Measurements from ENCODE around the gene CHST4.

The CHST4 gene

GRCh38 chr16:71567931-71568330 is 41.7 kb downstream of the CHST4 start:
- DNase-seq (ENCODE audit: extremely low spot score) = no peak
- POLR2A ChIA-PET = no interaction called here
- TF ChIP-seq BHLHE40 (IDR thresholded peaks at IDR 0.05; ENCODE audit: borderline replicate concordance) = no peak
- TF ChIP-seq ARNT (IDR thresholded peaks at IDR 0.05) = no peak
- no peak for TF ChIP-seq TARDBP (IDR thresholded peaks at IDR 0.05)
- TF ChIP-seq NFRKB (IDR thresholded peaks at IDR 0.05) = no peak
- TF ChIP-seq L3MBTL2 (conservative IDR thresholded peaks at IDR 0.05) = no peak
- TF ChIP-seq FOXK2 (IDR thresholded peaks at IDR 0.05) = no peak
- TF ChIP-seq SUZ12 (IDR thresholded peaks at IDR 0.05) = no peak
- no peak for TF ChIP-seq FOXM1 (IDR thresholded peaks at IDR 0.05; ENCODE audit: borderline replicate concordance)
- TF ChIP-seq CTBP1 (IDR thresholded peaks at IDR 0.05; ENCODE audit: borderline replicate concordance) = no peak

GRCh38 chr16:71568551-71568950 is 42.3 kb downstream of the CHST4 start:
- TF ChIP-seq FOXM1 (IDR thresholded peaks at IDR 0.05; ENCODE audit: borderline replicate concordance) = no peak
- DNase-seq (ENCODE audit: extremely low spot score) = no peak
- ChIA-PET CTCF (no interaction called here), POLR2A (no interaction called here)

More at GRCh38 chr16:71567931-71568330, 41.7 kb downstream of the CHST4 start:
- CTCF ChIA-PET = interaction anchor here (0.6 kb wide), 1 partner anchor 44 kb away, joined by 3 read pairs; no protein-coding TSS in a partner anchor

GRCh38 chr16:71569621-71570020 is 43.4 kb downstream of the CHST4 start:
- TF ChIP-seq HDGF (IDR thresholded peaks at IDR 0.05; ENCODE audit: borderline replicate concordance) = no peak
- no peak for TF ChIP-seq FOXK2 (IDR thresholded peaks at IDR 0.05)
- TF ChIP-seq LEF1 (IDR thresholded peaks at IDR 0.05; ENCODE audit: borderline replicate concordance) = no peak
- no peak for TF ChIP-seq FOXA1 (IDR thresholded peaks at IDR 0.05)
- no peak for TF ChIP-seq BHLHE40 (IDR thresholded peaks at IDR 0.05; ENCODE audit: borderline replicate concordance)
- TF ChIP-seq TARDBP (IDR thresholded peaks at IDR 0.05) = no peak
- TF ChIP-seq ZNF384 (IDR thresholded peaks at IDR 0.05) = no peak
- no peak for TF ChIP-seq CTBP1 (IDR thresholded peaks at IDR 0.05; ENCODE audit: borderline replicate concordance)
- no peak for TF ChIP-seq SUZ12 (IDR thresholded peaks at IDR 0.05)
- TF ChIP-seq ARNT (IDR thresholded peaks at IDR 0.05) = no peak
- no peak for TF ChIP-seq FOXM1 (IDR thresholded peaks at IDR 0.05; ENCODE audit: borderline replicate concordance)
- no peak for TF ChIP-seq ELF4 (IDR thresholded peaks at IDR 0.05)
- POLR2A ChIA-PET = no interaction called here
- CTCF ChIA-PET = interaction anchor here (1.3 kb wide), 1 partner anchor 23 kb away, joined by 3 read pairs; no protein-coding TSS in a partner anchor
- no peak for DNase-seq (ENCODE audit: extremely low spot score)

- CTCF ChIA-PET = interaction anchor here (1.3 kb wide), 1 partner anchor 22 kb away, joined by 3 read pairs; no protein-coding TSS in a partner anchor
- no peak for DNase-seq (ENCODE audit: extremely low spot score)
- POLR2A ChIA-PET = no interaction called here
- TF ChIP-seq PKNOX1 (IDR thresholded peaks at IDR 0.05) (no peak), HDGF (IDR thresholded peaks at IDR 0.05; ENCODE audit: borderline replicate concordance) (no peak), L3MBTL2 (conservative IDR thresholded peaks at IDR 0.05) (no peak), SP1 (IDR thresholded peaks at IDR 0.05) (no peak), FOXA1 (IDR thresholded peaks at IDR 0.05) (no peak), NFRKB (IDR thresholded peaks at IDR 0.05) (no peak), BHLHE40 (IDR thresholded peaks at IDR 0.05; ENCODE audit: borderline replicate concordance) (no peak), ZNF384 (IDR thresholded peaks at IDR 0.05) (no peak), TARDBP (IDR thresholded peaks at IDR 0.05) (no peak), ARNT (IDR thresholded peaks at IDR 0.05) (no peak)
Observed at GRCh38 chr16:71570144-71570543, 43.9 kb downstream of the CHST4 start.

GRCh38 chr16:71572497-71573116 is 46.4 kb downstream of the CHST4 start:
- ChIA-PET POLR2A (no interaction called here), CTCF (interaction anchor here (0.6 to 1.8 kb wide), 4 partner anchors 7 to 202 kb away, joined by 4 to 5 read pairs (median 4); partner anchors contain the start of gene CHST4)
- TF ChIP-seq SP1 (IDR thresholded peaks at IDR 0.05) (no peak), PKNOX1 (IDR thresholded peaks at IDR 0.05) (no peak), FOXK2 (IDR thresholded peaks at IDR 0.05) (no peak), LEF1 (IDR thresholded peaks at IDR 0.05; ENCODE audit: borderline replicate concordance) (no peak), ZNF384 (IDR thresholded peaks at IDR 0.05) (no peak), NFRKB (IDR thresholded peaks at IDR 0.05) (no peak), ARNT (IDR thresholded peaks at IDR 0.05) (no peak), BHLHE40 (IDR thresholded peaks at IDR 0.05; ENCODE audit: borderline replicate concordance) (no peak), FOXA1 (IDR thresholded peaks at IDR 0.05) (no peak), FOXM1 (IDR thresholded peaks at IDR 0.05; ENCODE audit: borderline replicate concordance) (no peak), L3MBTL2 (conservative IDR thresholded peaks at IDR 0.05) (no peak), TARDBP (IDR thresholded peaks at IDR 0.05) (no peak), CTBP1 (IDR thresholded peaks at IDR 0.05; ENCODE audit: borderline replicate concordance) (no peak), ELF4 (IDR thresholded peaks at IDR 0.05) (no peak), HDGF (IDR thresholded peaks at IDR 0.05; ENCODE audit: borderline replicate concordance) (no peak), SUZ12 (IDR thresholded peaks at IDR 0.05) (no peak)
- DNase-seq (ENCODE audit: extremely low spot score) = no peak

GRCh38 chr16:71573387-71574094 is 47.3 kb downstream of the CHST4 start:
- CTCF ChIA-PET = interaction anchor here (1.4 to 1.8 kb wide), 2 partner anchors 8 to 9 kb away, joined by 4 to 5 read pairs; no protein-coding TSS in a partner anchor

More at GRCh38 chr16:71573387-71574094, 47.3 kb downstream of the CHST4 start:
- POLR2A ChIA-PET = interaction anchor here (1.5 kb wide), 1 partner anchor 9 kb away, joined by 7 read pairs; no protein-coding TSS in a partner anchor
- TF ChIP-seq ZNF384 (IDR thresholded peaks at IDR 0.05) (no peak), BHLHE40 (IDR thresholded peaks at IDR 0.05; ENCODE audit: borderline replicate concordance) (no peak), HDGF (IDR thresholded peaks at IDR 0.05; ENCODE audit: borderline replicate concordance) (no peak), ARNT (IDR thresholded peaks at IDR 0.05) (no peak), L3MBTL2 (conservative IDR thresholded peaks at IDR 0.05) (no peak), FOXM1 (IDR thresholded peaks at IDR 0.05; ENCODE audit: borderline replicate concordance) (no peak), ELF4 (IDR thresholded peaks at IDR 0.05) (no peak), PKNOX1 (IDR thresholded peaks at IDR 0.05) (no peak), SP1 (IDR thresholded peaks at IDR 0.05) (no peak), FOXA1 (IDR thresholded peaks at IDR 0.05) (no peak), TARDBP (IDR thresholded peaks at IDR 0.05) (no peak), NFRKB (IDR thresholded peaks at IDR 0.05) (no peak), LEF1 (IDR thresholded peaks at IDR 0.05; ENCODE audit: borderline replicate concordance) (no peak), SUZ12 (IDR thresholded peaks at IDR 0.05) (no peak), CTBP1 (IDR thresholded peaks at IDR 0.05; ENCODE audit: borderline replicate concordance) (no peak), FOXK2 (IDR thresholded peaks at IDR 0.05) (no peak)
- DNase-seq (ENCODE audit: extremely low spot score) = no peak

All from HEK293T (cell line).